NCI-H446 treated with DMSO at 0.1 percent for 48 hours (cell line): ENCODE measurements around the gene ASB14.
"Not testable (repeated sequence)": the region's sequence is repeated elsewhere in the genome, so short reads cannot be mapped to it uniquely, and the experiment has no call there.

Experiments used
- DNase-seq: peaks from one replicate; lab custom pipeline; 2025; lab: John Stamatoyannopoulos, UW

ASB14 gene

DNA sequence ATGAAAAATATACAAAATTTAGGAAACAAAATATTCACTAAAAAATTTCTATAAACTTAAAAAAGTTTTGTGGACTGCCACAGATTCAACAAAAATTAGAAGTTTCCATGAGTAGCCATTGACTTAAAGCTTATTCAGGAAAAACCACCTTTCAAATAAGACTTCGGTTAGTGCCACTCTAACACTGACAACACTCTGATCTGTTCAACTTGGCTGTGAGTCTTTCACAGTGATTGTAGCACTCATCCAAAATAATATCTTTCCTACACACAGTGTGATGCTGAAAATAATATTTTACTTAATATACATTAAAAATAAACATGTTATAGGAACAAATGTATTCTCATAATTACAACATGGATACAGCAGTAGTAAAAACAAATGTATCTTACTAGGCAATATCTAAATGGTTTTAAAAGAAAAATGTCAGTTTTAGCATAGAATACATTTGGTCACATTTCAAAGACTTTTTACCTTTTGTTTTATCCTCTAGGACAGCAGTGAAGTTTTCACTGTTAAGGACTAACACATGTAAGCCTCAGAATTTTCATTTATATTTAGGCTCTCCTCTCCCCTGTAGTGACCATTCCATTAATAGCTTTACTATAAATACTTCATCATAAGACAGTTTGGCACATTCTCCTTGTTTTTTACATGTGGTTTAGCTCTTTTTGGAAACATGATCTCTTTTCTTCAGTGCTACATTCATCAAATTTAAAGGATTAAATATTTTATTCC, at the start of gene ASB14:
Gene ASB14, minus strand, starts transcription at position 527 of the 738 bp plus-strand sequence. CDS start 652 bp downstream, outside the sequence.
- no peak for DNase-seq

DNA sequence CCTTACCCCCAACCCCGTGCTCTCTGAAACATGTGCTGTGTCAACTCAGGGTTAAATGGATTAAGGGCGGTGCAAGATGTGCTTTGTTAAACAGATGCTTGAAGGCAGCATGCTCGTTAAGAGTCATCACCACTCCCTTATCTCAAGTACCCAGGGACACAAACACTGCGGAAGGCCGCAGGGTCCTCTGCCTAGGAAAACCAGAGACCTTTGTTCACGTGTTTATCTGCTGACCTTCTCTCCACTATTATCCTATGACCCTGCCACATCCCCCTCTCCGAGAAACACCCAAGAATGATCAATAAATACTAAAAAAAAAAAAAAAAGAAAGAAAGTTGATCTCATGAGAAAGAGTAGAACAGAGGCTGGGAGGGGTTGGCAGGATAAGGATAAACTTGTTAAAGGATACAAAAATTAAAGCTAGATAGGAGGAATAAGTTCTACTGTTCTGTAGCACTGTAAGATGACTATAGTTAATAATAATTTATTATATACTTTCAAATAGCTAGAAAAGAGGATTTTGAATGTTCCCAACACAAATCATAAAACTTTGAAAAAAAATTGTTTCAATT, 46.7 kb upstream of the ASB14 start:
- DNase-seq = not testable (repeated sequence)

DNA sequence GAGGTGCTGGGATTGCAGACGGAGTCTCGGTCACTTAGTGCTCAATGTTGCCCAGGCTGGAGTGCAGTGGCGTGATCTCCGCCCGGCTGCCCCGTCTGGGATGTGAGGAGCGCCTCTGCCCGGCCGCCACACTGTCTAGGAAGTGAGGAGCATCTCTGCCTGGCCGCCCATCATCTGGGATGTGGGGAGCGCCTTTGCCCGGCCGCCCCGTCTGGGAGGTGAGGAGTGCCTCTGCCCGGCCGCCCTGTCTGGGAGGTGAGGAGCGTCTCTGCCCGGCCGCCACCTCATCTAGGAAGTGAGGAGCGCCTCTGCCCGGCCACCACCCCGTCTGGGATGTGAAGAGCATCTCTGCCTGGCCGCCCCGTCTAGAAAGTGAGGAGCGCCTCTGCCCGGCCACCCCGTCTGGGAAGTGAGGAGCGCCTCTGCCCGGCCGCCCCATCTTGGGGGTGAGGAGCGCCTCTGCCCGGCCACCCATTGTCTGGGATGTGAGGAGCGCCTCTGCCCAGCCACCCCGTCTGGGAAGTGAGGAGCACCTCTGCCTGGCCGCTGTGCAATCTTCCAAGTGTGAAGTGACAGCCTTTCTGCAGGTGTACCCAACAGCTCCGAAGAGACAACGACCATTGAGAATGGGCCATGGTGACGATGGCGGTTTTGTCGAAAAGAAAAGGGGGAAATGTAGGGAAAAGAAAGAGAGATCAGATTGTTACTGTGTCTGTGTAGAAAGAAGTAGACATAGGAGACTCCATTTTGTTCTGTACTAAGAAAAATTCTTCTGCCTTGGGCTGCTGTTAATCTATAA, 46.0 kb upstream of the ASB14 start:
- not testable (repeated sequence) for DNase-seq

DNA sequence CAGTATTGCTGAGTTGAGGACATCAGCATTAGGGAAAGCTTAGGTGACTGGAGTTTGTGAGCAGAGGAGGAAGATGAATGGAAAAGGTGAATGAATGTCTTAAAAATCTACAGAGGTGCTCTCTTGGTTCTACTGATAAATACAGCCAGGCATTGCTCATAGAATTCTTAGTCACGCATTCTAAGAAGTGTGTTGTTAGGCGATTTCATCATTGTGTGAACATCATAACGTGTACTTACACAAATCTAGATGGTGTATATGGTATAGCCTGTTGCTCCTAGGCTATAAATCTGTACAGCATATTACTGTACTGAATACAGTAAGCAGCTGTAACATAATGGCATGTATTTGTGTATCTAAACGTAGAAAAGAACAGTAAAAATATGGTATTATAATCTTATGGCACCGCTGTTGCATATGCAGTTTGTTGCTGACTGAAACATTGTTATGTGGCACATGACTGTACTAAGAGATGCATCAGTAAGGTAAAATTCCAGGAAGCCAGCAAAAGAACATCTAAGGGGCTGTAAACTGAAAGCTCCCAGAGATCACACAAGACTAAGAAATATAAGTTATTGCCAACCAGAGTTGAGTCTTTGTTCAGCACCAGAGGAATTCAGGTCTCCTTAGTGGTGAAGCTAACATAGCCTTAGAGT, 42.9 kb upstream of the ASB14 start:
- no peak for DNase-seq

DNA sequence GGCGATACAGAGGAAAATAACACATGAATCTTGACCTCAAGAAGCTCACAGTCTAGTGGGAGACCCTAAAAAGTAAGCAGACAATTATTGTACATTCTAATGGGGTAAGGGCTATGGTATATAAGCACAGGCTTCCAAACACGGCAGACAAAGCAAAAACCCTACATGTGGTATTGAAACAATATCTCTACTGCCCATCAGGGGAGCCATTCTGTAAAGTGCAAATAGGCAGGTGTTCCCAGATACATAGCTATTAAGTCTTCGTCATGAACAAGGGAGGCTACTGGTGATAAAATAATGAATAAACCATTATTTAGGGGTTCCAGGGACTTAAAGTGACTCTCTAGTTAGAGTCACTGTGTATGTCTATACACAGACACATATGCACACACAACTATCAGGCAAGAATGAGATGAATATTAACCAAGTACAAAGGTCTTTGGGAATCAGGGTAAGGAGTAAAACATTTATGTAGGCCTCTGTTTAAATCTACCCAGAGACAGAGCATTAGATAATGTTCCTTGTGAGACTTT, 38.7 kb upstream of the ASB14 start:
- no peak for DNase-seq

DNA sequence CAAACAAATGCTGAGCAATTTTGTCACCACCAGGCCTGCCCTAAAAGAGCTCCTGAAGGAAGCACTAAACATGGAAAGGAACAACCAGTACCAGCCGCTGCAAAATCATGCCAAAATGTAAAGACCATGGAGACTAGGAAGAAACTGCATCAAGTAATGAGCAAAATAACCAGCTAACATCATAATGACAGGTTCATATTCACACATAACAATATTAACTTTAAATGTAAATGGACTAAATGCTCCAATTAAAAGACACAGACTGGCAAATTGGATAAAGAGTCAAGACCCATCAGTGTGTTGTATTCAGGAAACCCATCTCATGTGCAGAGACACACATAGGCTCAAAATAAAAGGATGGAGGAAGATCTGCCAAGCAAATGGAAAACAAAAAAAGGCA, 34.0 kb upstream of the ASB14 start:
- DNase-seq = not testable (repeated sequence)

DNA sequence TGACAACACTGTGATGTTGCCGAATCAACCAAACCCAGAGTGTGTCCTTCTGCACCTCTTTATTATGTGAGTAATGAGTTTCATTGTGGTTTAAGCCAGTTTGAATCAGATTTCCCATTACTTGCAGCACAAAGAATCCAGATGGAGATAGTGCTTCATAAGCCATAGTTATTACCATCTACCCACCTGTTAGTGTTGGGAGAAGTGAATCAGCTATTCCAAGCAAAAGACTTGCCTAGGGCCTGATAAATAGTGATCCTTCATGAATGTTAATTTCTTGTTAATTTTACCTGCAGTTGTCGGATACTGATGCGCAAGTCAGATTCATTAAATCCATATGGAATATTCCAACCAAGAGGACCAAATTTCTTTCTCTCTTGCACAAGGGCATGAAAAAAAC, 21.7 kb upstream of the ASB14 start:
- DNase-seq = no peak

DNA sequence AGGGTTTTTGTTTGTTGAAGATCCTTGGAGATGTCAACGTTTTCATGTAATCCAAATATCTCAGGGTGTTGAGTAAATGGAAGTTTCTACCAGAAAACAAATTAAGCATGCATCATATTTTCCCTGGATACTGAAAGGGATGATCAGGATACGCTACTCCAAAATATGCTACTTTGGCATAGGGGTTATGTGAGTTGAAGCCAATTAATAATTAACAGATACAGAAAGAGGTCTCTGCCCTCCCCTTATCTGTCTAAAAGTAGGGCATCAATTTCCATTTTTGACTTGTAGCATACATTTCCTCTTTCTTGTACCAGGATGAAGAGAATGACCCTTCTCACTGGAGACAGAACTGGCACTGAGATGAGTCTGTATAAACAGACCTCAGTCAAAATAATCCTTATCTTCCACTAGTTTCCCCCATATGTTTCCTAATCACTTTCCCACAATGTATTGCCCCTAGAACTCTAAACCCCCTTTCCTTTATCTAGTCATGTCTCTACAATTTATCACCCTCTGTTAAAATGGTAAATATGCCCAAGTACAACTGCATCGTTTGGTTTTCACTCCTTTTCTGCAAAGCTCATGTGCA, 17.4 kb upstream of the ASB14 start:
- DNase-seq = no peak

DNA sequence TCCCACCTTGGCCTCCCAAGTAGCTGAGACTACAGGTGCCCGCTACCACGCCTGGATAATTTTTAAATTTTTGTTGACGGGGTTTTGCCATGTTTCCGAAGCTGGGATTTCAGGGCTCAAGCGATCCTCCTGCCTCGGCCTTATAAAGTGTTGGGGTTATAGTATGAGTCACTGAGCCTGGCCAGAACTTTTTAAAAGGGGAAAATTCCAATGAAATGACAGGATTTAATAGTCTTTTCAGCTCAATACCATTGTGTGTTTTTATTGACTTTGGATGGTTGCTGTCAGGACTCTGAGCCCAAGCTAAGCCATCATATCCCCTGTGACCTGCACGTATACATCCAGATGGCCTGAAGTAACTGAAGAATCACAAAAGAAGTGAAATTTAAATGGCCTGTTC, 11.0 kb upstream of the ASB14 start:
- not testable (repeated sequence) for DNase-seq

DNA sequence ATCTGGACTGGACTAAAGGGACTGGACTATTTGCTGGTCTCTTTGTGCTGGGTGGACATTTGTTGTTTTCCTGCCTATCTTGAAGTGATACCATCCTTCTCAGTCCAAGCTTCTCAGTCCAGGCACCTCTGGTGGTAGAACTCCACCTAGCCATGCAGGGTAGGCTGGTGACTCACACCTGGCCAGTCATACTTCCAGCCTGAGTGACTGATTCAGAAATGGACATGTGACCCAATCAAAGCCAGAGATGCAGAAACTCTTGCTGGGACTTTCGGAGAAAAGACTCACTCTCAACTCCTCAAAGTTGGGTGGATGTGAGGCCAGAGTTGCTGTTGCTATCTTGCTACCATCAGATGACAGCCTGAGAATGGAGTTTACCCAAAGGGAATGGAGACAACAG, 5.6 kb upstream of the ASB14 start:
- no peak for DNase-seq

DNA sequence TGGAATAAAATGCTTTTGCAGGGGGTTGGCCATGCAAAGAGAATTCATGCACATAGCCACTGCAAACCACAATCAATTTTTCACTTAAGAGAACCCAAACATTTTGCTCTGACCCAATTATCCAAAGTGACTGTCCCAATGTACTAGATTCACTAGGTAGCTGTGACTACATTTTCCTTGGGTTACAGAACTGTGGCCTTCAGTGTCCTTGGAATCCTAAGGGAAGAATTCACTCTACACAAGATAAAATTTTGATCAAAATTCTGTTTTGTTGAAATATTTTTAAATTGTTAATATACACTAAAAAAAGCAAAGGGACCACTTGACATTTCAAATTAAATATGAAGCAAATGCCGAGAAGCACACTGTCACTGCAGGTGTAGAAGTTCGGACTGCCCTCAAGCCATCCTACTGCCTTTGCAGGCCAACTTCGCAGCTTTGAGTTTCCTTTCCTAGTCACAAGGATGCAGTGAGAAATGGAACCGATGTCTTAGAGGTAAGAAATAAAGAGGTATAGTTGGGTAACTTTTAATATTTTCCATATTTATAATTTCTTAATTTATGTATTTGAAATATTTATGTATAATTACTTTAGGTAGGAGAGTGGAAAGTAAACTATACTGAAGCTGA, 527 bp upstream of the ASB14 start:
- DNase-seq = no peak

DNA sequence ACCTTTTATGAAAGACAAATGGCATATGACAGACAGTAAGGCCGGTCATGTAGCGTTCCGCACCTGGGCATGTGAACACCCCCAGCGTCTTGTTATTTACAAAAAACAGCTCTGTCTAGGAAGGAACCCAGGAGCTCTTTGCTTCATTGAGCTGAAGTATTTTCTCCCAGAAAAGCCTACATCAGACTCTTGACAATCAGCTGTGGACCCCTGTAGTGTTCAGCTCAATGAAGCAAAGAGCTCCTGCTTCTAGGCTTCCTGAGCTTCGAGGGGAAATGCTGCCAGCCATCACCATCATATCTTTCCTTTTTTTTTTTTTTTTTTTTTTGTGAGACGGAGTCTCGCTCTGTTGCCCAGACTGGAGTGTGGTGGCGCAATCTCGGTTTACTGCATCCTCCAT, 4.1 kb downstream of the ASB14 start:
- no peak for DNase-seq

DNA sequence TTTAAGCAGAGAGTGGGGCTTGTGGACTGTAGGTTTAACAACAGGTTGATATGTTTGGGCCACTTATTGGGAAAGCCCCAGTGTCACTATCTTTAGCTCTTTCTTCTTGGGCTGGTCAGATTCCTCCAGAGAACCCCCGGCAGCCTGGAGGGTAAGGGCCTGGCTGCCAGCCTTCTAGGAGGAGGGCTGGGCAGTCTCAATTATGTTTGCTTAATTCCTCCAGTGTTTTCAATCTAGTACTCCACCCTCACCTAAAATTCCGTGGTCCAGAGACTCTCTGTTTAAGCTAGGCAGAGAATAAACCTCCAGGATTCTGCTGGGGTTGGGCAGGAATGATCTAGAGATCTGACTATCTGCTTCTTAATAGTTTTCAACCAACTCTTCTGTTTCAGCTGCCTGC, 5.3 kb downstream of the ASB14 start:
- no peak for DNase-seq

DNA sequence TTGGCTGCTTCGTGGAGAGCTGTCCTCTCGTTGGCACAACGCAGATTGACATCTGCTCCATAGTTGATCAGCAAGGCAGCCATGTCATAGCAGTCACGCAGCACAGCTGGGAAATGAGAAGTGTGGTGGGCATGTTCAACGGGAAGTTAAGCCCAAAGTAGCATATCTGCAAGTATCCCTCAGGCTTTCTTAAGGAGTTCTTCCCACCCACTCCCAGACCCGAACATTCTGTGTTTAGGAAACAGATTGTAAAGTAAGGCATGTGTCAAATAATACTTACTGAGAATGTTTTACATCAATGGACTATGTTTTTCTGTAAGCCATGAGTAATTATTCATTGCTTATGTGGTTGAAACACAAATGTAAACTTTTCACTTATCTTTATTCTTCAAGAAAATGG, 9.2 kb downstream of the ASB14 start:
- no peak for DNase-seq

DNA sequence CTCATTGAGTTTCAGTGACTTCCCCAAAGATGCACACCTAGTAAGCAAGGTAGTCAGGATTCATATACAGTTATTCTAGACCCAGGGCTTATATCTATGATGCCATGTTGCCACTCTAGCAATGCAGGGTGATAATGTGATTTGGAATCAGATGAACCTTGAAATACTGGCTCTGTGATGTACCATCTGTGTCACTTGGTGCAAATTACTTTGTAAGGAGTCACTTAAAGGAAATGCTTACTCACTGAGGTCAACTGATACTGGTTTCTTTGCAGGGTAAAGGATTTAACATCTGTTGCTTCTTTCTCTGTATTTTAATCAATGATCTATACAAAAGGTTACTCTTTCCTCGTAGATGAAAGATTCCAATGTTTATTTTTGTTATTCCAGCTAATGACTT, 10.8 kb downstream of the ASB14 start:
- DNase-seq = no peak

DNA sequence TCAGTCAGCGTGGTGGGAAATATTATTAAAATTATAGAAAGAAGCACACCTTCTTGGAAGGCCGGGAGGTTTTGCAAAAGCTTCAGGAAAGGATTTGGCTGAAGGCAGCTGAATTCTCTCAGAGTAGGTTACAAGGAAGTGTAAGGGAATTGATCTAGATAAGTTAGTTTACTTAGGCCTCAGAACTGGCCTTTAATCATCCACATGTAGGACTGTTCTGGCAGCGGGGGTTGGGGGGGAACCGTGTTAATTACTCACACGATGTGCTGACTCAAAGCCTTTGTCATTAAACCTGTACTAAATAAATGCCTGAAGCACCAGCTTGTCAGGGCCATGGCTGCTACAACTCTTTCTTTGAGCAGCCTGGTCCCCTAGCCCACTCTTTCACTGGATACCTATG, 12.8 kb downstream of the ASB14 start:
- no peak for DNase-seq

DNA sequence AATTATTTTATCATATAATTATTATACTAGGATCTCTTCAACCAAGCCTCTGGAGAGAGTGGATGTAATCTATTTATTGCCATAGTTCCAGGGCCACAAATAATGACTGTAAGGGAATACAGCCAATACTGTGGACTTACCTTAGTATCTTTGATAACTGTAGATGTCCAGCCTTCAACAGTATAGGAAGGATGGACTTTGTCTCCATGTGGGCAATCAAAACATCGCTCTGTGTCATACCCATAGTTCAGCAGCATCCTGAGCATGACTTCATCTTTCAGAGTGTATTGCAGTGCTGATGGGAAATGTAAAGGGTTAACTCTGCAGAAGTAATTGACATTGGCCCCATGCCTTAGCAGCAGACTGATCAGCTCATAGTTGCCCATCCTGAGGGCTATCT, 14.2 kb downstream of the ASB14 start:
- no peak for DNase-seq

DNA sequence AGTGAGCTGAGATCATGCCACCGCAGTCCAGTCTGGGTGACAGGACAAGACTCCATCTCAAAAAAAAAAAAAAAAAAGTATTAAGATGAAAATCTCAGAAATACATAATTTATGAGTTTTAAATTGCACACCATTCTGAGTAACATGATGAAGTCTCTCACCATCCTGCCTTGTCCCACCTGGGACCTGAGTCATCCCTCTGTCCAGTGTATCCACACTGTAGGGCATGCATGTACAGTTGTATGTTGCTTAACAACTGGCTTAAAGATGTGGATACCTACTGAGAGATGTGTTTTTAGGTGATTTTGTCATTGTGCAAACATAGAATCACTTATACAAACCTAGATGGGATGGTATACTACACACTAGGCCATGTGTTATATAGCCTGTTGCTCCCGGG, 17.1 kb downstream of the ASB14 start:
- no peak for DNase-seq

DNA sequence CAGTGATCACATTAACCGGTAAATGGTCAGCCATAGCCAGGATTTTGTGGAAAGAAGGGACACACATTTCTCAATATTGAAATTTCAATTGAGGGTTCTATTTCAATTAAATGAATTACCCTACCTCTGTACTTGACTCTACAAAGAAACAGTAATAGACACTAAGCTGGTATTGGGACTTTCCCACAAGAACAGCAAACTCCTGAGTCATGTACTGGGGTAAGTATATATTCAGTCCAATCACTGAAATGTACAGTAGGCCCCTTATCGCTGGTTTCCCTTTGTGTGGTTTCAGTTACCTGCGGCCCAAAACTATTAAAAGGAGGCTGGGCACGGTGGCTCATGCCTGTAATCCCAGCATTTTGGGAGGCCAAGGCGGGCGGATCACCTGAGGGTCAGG, 17.6 kb downstream of the ASB14 start:
- no peak for DNase-seq

DNA sequence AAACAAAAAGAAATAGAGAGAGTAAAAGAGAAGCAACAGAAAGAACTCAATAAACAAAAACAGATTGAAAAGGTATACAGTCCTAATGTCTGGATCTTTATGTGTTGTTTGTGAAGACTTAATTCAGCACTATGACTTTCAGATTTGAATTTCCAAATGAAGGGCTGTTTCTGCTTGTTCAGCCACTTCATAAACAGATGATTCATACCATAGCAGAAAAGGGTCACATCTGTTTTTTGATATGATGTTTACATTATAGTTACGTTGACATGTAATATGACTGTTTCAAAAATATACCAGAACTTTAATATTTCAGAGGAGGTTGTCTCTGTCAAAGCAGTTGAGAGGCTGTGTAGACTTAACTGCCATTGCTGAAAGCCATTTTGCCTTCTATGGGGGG, 24.1 kb downstream of the ASB14 start:
- no peak for DNase-seq

DNA sequence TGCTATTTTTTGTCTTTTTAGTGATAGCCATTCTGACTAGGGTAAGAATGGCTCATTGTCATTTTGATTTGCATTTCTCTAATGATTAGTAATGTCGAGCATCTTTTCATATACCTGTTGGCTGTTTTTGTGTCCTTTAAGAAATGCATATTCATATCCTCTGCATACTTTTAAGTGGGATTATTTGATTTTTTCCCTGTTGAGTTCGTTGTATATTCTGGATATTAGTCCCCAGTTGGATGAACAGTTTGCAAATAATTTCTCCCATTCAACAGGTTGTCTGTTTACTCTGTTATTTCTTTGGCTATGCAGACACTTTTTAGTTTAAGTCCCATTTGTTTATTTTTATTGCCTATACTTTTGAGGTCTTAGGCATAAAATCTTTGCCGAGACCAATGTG, 30.6 kb downstream of the ASB14 start:
- DNase-seq = no peak

DNA sequence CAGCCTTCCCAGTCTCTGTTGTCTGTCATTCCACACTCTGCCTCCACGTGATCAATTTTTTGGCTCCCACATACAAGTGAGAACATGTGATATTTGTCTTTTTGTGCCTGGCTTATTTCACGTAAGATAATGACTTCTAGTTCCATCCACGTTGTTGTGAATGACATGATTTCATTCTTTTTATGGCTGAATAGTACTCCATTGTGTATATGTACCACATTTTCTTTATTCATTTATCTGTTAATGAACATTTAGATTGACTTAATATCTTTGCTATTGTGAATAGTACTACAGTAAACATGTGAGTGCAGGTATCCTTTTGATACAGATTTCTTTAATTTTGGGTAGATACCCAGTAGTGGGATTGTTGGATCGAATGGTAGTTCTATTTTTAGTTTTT, 31.4 kb downstream of the ASB14 start:
- no peak for DNase-seq
